HepG2 (cell line): Measurements from ENCODE around the gene BMPR1B. TPM values are rescaled to one million over a fixed set of nuclear protein-coding genes. Genes with fewer than 3 reads are reported as not detected.

ENCODE experiments used
- BORCS8-MEF2B ChIP-seq: sonication (generic); formaldehyde crosslinking; IDR thresholded peaks from 2 replicates; pipeline ENCODE4 v1.8.0; 2022; ENCODE audit warnings: mild to moderate bottlenecking, missing genetic modification reagents
- CBX5 ChIP-seq: sonication (generic); formaldehyde crosslinking; IDR thresholded peaks from 2 replicates; pipeline ENCODE4 v1.4.0; 2020; ENCODE audit warnings: missing genetic modification reagents, borderline replicate concordance
- CEBPG ChIP-seq: IDR thresholded peaks from 2 replicates; pipeline ENCODE4 v1.6.1; 2016
- CEBPZ ChIP-seq: IDR thresholded peaks from 2 replicates; pipeline ENCODE4 v1.6.1; 2012; ENCODE audit warnings: low read length, improper control_type of control experiment
- GZF1 ChIP-seq: sonication (generic); formaldehyde crosslinking; IDR thresholded peaks from 2 replicates; pipeline ENCODE4 v1.5.1; 2020; ENCODE audit warnings: mild to moderate bottlenecking, missing genetic modification reagents
- KDM4B ChIP-seq: sonication (generic); formaldehyde crosslinking; IDR thresholded peaks from 2 replicates; pipeline ENCODE4 v1.4.0; 2020; ENCODE audit warnings: missing genetic modification reagents
- PCBP1 ChIP-seq: fragments of 200-400 bp; formaldehyde crosslinking; IDR thresholded peaks from 2 replicates; pipeline ENCODE4 v1.6.1; 2017; ENCODE audit warnings: mild to moderate bottlenecking, low read depth, low read length, borderline replicate concordance
- RARA ChIP-seq: IDR thresholded peaks from 2 replicates; pipeline ENCODE4 v1.6.1; 2016; ENCODE audit warnings: missing genetic modification reagents, missing compliant biosample characterization
- RFX5 ChIP-seq: IDR thresholded peaks from 2 replicates; pipeline ENCODE4 v1.6.1; 2011; ENCODE audit warnings: low read depth, low read length, improper control_type of control experiment
- SMAD1 ChIP-seq: sonication (generic); formaldehyde crosslinking; IDR thresholded peaks from 2 replicates; pipeline ENCODE4 v1.4.0; 2020; ENCODE audit warnings: missing genetic modification reagents, low read depth, mild to moderate bottlenecking, borderline replicate concordance
- SMC3 ChIP-seq: IDR thresholded peaks from 2 replicates; pipeline ENCODE4 v1.6.1; 2011; ENCODE audit warnings: low read length, improper control_type of control experiment
- TGIF2 ChIP-seq: IDR thresholded peaks from 2 replicates; pipeline ENCODE4 v1.6.1; 2016; ENCODE audit warnings: control low read depth, missing compliant biosample characterization
- THAP11 ChIP-seq: IDR thresholded peaks from 2 replicates; pipeline ENCODE4 v1.6.1; 2016; ENCODE audit warnings: missing biosample characterization, missing genetic modification reagents
- ZBTB10 ChIP-seq: sonication (generic); formaldehyde crosslinking; IDR thresholded peaks from 2 replicates; pipeline ENCODE4 v1.4.0; 2020; ENCODE audit warnings: missing genetic modification reagents, borderline replicate concordance
- ZNF143 ChIP-seq: sonication (generic); formaldehyde crosslinking; IDR thresholded peaks from 2 replicates; pipeline ENCODE4 v1.4.0; 2020; ENCODE audit warnings: missing genetic modification reagents
- ZNF18 ChIP-seq: sonication (generic); formaldehyde crosslinking; IDR thresholded peaks from 2 replicates; pipeline ENCODE4 v1.8.0; 2022; ENCODE audit warnings: mild to moderate bottlenecking, missing genetic modification reagents; ENCODE audit not compliant: insufficient replicate concordance
- ZNF30 ChIP-seq: sonication (generic); formaldehyde crosslinking; IDR thresholded peaks from 2 replicates; pipeline ENCODE4 v1.5.0; 2020; ENCODE audit warnings: mild to moderate bottlenecking, missing genetic modification reagents
- ZNF329 ChIP-seq: sonication (generic); formaldehyde crosslinking; IDR thresholded peaks from 2 replicates; pipeline ENCODE4 v1.9.0; 2021; ENCODE audit warnings: low read depth, mild to moderate bottlenecking, missing genetic modification reagents
- ZNF512B ChIP-seq: sonication (generic); formaldehyde crosslinking; IDR thresholded peaks from 2 replicates; pipeline ENCODE4 v1.5.1; 2020; ENCODE audit warnings: missing genetic modification reagents, mild to moderate bottlenecking, borderline replicate concordance
- ZNF607 ChIP-seq: sonication (generic); formaldehyde crosslinking; IDR thresholded peaks from 2 replicates; pipeline ENCODE4 v1.5.1; 2020; ENCODE audit warnings: missing genetic modification reagents, mild to moderate bottlenecking, borderline replicate concordance
- ZNF616 ChIP-seq: sonication (generic); formaldehyde crosslinking; IDR thresholded peaks from 2 replicates; pipeline ENCODE4 v1.5.0; 2020; ENCODE audit warnings: low read depth, mild to moderate bottlenecking, missing genetic modification reagents
- polyA plus RNA-seq, 8 experiments: library from polyadenylated mRNA; depleted of rRNA in 3 of 8; stranded (reverse) in 7 of 8; unstranded in 1 of 8; fragments of >200 nt; fragmentation: Illumina TruSeq in 4 of 8; extraction: Trizol in 4 of 8; gene quantifications; 2 replicates each; pipeline versions ENCODE4 v1.2.1 to v1.2.3, GENCODE V29; 2011 to 2016; ENCODE audit warnings: low read depth in 4 of 8, missing spikeins in 1 of 8, mixed read lengths in 1 of 8; ENCODE audit not compliant: insufficient read depth in 1 of 8
- total RNA-seq, 5 experiments: library from RNA; depleted of rRNA; stranded (reverse); fragments of >200 nt; fragmentation: Illumina TruSeq; extraction: Trizol; gene quantifications; 2 replicates each; pipeline ENCODE4 v1.2.3, GENCODE V29; 2016; ENCODE audit warnings: low read depth in 1 of 5

The BMPR1B gene
- total and polyA plus RNA-seq, 2 of the 13 experiments (the other 11 are each of a cell fraction or from before 2014, with no cell fraction given), result 0.07 TPM; not detected in 1

GRCh38 chr4:94897023-94897422 is 139.3 kb downstream of the BMPR1B start (continued):
- no peak for TF ChIP-seq SMC3
- no peak for TF ChIP-seq ZNF30 (CRISPR knock-in tag)
- TF ChIP-seq ZNF616 (CRISPR knock-in tag), result no peak
- no peak for TF ChIP-seq ZNF607 (CRISPR knock-in tag)
- TF ChIP-seq ZNF143 (CRISPR knock-in tag), result no peak
- no peak for TF ChIP-seq ZNF18
- TF ChIP-seq RARA (CRISPR knock-in tag), result peak; percentile 55
- TF ChIP-seq THAP11 (CRISPR knock-in tag), result no peak
- no peak for TF ChIP-seq CEBPZ
- TF ChIP-seq ZNF512B, result no peak
- TF ChIP-seq TGIF2 (CRISPR knock-in tag), result no peak
- no peak for TF ChIP-seq CEBPG (CRISPR knock-in tag)
- no peak for TF ChIP-seq KDM4B
- TF ChIP-seq RFX5, result no peak
- TF ChIP-seq ZBTB10 (CRISPR knock-in tag), result no peak
- TF ChIP-seq SMAD1 (CRISPR knock-in tag), result no peak
- no peak for TF ChIP-seq CBX5 (CRISPR knock-in tag)
- TF ChIP-seq GZF1, result no peak
- TF ChIP-seq BORCS8-MEF2B (CRISPR knock-in tag), result no peak
- TF ChIP-seq ZNF329 (CRISPR knock-in tag), result no peak
- no peak for TF ChIP-seq PCBP1
